Peyer's patch (tissue), 4 donors: ENCODE data around the gene USP4. TPM values are rescaled to one million over a fixed set of nuclear protein-coding genes. Genes with fewer than 3 reads are reported as not detected.
"Not testable (repeated sequence)": the region's sequence is repeated elsewhere in the genome, so short reads cannot be mapped to it uniquely, and the experiment has no call there.

Source experiments
- DNase-seq, 3 donors: peaks; one replicate each; pipeline ENCODE4 v3.0.0-alpha.2; 2017 to 2019
- H3K27ac ChIP-seq, 4 donors: fragments of 200-600 bp; sonication (generic); one replicate each; pipeline ENCODE4 v1.5.1; 2016 to 2019
- H3K27me3 ChIP-seq, 2 donors: fragments of 200-600 bp; sonication (generic); one replicate each; pipeline ENCODE4 v1.5.1; 2019
- H3K36me3 ChIP-seq, 3 donors: fragments of 200-600 bp; sonication (generic); one replicate each; pipeline ENCODE4 v1.5.1; 2016 to 2019
- H3K4me1 ChIP-seq, 4 donors: fragments of 200-600 bp; sonication (generic); one replicate each; pipeline ENCODE4 v1.5.1; 2016 to 2019
- H3K4me3 ChIP-seq, 4 donors: fragments of 200-600 bp; sonication (generic); 1 replicate in 3 of 4; 2 replicates in 1 of 4; pipeline ENCODE4 v1.5.1; 2016 to 2019; ENCODE audit warnings: mild to moderate bottlenecking in 1 of 4
- H3K9me3 ChIP-seq, 4 donors: fragments of 200-600 bp; sonication (generic); one replicate each; pipeline ENCODE4 v1.5.1; 2016 to 2019; ENCODE audit warnings: mild to moderate bottlenecking in 1 of 4
- CTCF ChIP-seq, 6 experiments: fragments of 450-650 bp in 4 of 6; fragments of 200-600 bp in 2 of 6; sonication (generic) in 1 of 6; IDR thresholded peaks; one replicate each; pipeline ENCODE4 v1.5.1; 2017 to 2019; ENCODE audit warnings: antibody characterized with exemption in 6 of 6, mild to moderate bottlenecking in 3 of 6, moderate library complexity in 1 of 6
- POLR2A ChIP-seq, 2 donors: fragments of 450-650 bp; IDR thresholded peaks; one replicate each; pipeline ENCODE4 v1.5.1; 2017; ENCODE audit warnings: antibody characterized with exemption in 2 of 2, mild to moderate bottlenecking in 2 of 2, moderate library complexity in 2 of 2
- total RNA-seq, 4 donors: library from RNA; depleted of rRNA; stranded (reverse); fragments of >200 nt; gene quantifications; one replicate each; pipeline ENCODE4 v1.1.0, GENCODE V29; 2016

The USP4 gene
- total RNA-seq, 4 donors from 2014 or later: 26.3 to 106 (median 47.5) TPM

DNA sequence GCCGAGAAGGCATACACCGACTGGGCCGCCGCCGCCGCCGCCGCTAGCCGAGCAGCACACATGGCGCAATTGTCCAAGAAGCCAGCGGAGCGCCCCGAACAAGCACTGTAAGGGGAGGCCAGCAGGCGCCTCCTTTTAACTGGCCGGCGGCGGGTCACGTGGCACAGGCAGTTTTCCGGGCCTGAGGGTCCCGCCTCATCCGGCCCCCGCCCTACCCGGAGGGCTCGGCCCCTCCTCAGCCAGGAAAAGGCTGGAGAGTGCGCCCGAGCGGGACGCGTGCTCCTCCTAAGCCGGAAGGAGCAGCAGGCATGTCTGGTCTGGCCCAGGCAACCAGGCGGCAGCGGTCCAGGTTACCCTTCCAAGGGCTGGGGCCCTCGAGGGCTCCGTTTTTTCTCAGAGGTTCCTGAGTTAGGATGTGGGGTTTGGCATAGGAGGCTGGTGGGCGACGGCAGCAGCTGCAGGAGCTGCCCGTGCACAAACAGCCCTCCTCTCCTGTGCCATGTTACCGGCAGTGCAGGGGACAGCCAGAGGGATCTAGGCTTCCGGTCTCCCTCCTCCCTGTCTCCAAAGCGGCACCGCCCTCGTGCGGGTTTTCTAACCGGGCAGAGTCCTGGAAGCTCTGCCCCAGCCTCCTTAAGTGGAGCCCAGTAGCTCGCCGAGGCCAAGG, 18.5 kb upstream of the USP4 start, which contains the start of gene GPX1:
GPX1 (minus strand) TSS at position 137 of the 667 bp plus-strand sequence; CDS start at position 62, 75 bp downstream.
- Histone ChIP-seq H3K27me3 (no peaks in the 10 kb centered on the region), H3K9me3 (no peaks in the 10 kb centered on the region), H3K27ac (peak within 1 kb of the TSS; percentile 85 to 95 (median 94)), H3K36me3 (peaks cover 0 to 39% (median 0%) of the 10 kb centered on the region in 3 donors), H3K4me3 (peak within 1 kb of the TSS; percentile 68 to 85 (median 78)), H3K4me1 (peaks cover 0 to 10% (median 6%) of the 10 kb centered on the region in 4 donors)
- peak; percentile 95 to 98 (median 95) for DNase-seq
- TF ChIP-seq POLR2A (IDR thresholded peaks at IDR 0.05): peak; percentile 86 to 96
- peak in 1 of 6 experiments; percentile 14 for TF ChIP-seq CTCF (IDR thresholded peaks at IDR 0.05)

GRCh38 chr3:49357443-49358216, 17.8 kb upstream of the USP4 start:
- not testable (repeated sequence) for H3K9me3 ChIP-seq, H3K27me3 ChIP-seq
- H3K27ac ChIP-seq: peak overlapping the region; percentile 85 to 95 (median 94)
- H3K4me1 ChIP-seq: peaks cover 0 to 10% (median 6%) of the 10 kb centered on the region in 4 donors
- peak; percentile 58 to 77 (median 64) for DNase-seq
- peak overlapping the region; percentile 68 to 85 (median 78) for H3K4me3 ChIP-seq
- H3K36me3 ChIP-seq: peaks cover 0 to 31% (median 0%) of the 10 kb centered on the region in 3 donors

DNA sequence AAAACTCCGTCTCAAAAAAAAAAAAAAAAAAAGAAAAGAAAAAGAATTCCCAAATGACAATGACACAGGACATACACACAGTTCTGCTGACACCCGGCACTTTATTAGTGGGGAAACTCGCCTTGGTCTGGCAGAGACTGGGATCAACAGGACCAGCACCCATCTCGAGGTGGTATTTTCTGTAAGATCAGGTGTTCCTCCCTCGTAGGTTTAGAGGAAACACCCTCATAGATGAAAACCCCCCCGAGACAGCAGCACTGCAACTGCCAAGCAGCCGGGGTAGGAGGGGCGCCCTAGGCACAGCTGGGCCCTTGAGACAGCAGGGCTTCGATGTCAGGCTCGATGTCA, 17.2 kb upstream of the USP4 start:
- H3K9me3 ChIP-seq, H3K27me3 ChIP-seq: not testable (repeated sequence)
- Histone ChIP-seq H3K4me3 (peak overlapping the region; percentile 68 to 85 (median 78)), H3K27ac (peak overlapping the region; percentile 85 to 95 (median 94)), H3K36me3 (peaks cover 0 to 26% (median 0%) of the 10 kb centered on the region in 3 donors), H3K4me1 (peaks cover 0 to 10% (median 6%) of the 10 kb centered on the region in 4 donors)
- DNase-seq: peak in 1 of 3 donors; percentile 30

DNA sequence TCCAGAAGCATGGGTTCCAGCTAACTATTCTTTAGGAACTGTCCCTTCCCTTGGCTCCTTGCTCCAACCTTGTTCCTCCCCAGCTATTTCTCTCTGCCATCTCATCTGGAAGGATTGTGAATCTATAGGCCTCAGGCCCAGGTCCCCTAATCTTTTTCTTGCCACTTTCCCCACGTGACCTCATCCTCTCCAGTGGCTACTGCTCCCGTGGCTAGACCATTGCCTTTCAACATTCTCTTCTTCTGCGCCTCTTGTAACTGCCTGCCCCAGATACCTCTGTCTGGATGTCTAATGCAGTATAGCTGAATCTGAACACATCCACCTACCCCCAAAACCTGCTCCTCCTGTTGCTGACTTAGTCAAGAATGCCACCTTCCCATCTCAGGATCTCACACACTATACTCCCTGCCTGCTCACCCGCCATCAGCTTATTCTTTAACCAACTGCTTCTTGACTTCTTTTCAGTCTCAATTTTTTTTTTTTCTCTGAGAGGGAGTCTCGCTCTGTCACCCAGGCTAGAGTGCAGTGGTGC, 13.1 kb upstream of the USP4 start:
- DNase-seq: no peak
- Histone ChIP-seq H3K9me3 (no peaks in the 10 kb centered on the region), H3K4me1 (peaks cover 0 to 5% (median 0%) of the 10 kb centered on the region in 4 donors), H3K27ac (peak overlapping the region in 2 of 4 donors; percentile 42 to 58), H3K36me3 (no peaks in the 10 kb centered on the region), H3K4me3 (no peak overlapping the region), H3K27me3 (no peaks in the 10 kb centered on the region)
- TF ChIP-seq POLR2A (IDR thresholded peaks at IDR 0.05) (no peak), CTCF (IDR thresholded peaks at IDR 0.05) (no peak)

DNA sequence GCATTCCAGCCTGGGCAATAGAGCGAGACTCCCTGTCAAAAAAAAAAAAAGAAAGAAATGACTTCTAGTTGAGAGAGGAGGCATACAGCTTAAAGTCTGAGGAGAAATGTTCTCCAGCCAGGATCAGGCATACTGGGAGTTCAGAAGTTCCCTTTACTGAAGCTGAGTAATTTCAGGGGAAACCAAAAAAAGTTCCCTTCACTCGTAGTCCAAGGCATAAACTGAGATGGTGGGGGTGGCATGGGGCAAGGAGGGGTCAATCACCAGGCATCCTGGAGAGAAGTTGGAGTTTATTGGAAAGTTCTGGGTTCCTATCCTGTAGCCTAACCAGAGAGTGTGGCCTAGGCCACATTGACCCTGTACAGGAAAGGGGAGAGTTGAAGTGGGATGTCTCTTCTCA, 12.4 kb upstream of the USP4 start:
- no peak overlapping the region for H3K4me3 ChIP-seq

More for the DNA sequence above, 12.4 kb upstream of the USP4 start:
- no peak for TF ChIP-seq CTCF (IDR thresholded peaks at IDR 0.05)
- no peak for TF ChIP-seq POLR2A (IDR thresholded peaks at IDR 0.05)
- peaks cover 0 to 5% (median 0%) of the 10 kb centered on the region in 4 donors for H3K4me1 ChIP-seq
- DNase-seq: no peak
- no peaks in the 10 kb centered on the region for H3K36me3 ChIP-seq
- H3K9me3 ChIP-seq: no peaks in the 10 kb centered on the region
- H3K27ac ChIP-seq: peak overlapping the region; percentile 32 to 70 (median 48)
- H3K27me3 ChIP-seq: no peaks in the 10 kb centered on the region
